Ishikawa (cell line): ENCODE results near the gene RIN1.
A peak's percentile ranks its signal among the peaks of the same experiment; 100 is the strongest.

Experiments
- CEBPB ChIP-seq: IDR thresholded peaks from 2 replicates; pipeline ENCODE4 v1.6.1; 2012
- CREB1 ChIP-seq: IDR thresholded peaks from 2 replicates; pipeline ENCODE4 v1.6.1; 2012; ENCODE audit warnings: low read depth
- EGR1 ChIP-seq: IDR thresholded peaks from 2 replicates; pipeline ENCODE4 v1.6.1; 2012
- EP300 ChIP-seq: IDR thresholded peaks from 2 replicates; pipeline ENCODE4 v1.6.1; 2012; ENCODE audit warnings: borderline replicate concordance
- FOXM1 ChIP-seq: IDR thresholded peaks from 2 replicates; pipeline ENCODE4 v1.6.1; 2012; ENCODE audit warnings: low read depth, borderline replicate concordance
- MAX ChIP-seq: IDR thresholded peaks from 2 replicates; pipeline ENCODE4 v1.6.1; 2012
- NFIC ChIP-seq: IDR thresholded peaks from 2 replicates; pipeline ENCODE4 v1.6.1; 2012
- RAD21 ChIP-seq: IDR thresholded peaks from 2 replicates; pipeline ENCODE4 v1.6.1; 2012; ENCODE audit warnings: low read depth
- REST ChIP-seq: IDR thresholded peaks from 2 replicates; pipeline ENCODE4 v1.6.1; 2012; ENCODE audit warnings: low read depth, mild to moderate bottlenecking
- TAF1 ChIP-seq: IDR thresholded peaks from 2 replicates; pipeline ENCODE4 v1.6.1; 2012; ENCODE audit warnings: low read depth, mild to moderate bottlenecking
- TCF12 ChIP-seq: IDR thresholded peaks from 2 replicates; pipeline ENCODE4 v1.6.1; 2012; ENCODE audit warnings: low read depth
- TEAD4 ChIP-seq: IDR thresholded peaks from 2 replicates; pipeline ENCODE4 v1.6.1; 2012
- USF1 ChIP-seq: IDR thresholded peaks from 2 replicates; pipeline ENCODE4 v1.6.1; 2012
- YY1 ChIP-seq: IDR thresholded peaks from 2 replicates; pipeline ENCODE4 v1.6.1; 2012; ENCODE audit warnings: low read depth
- ZBTB7A ChIP-seq: IDR thresholded peaks from 2 replicates; pipeline ENCODE4 v1.6.1; 2012; ENCODE audit warnings: low read depth

RIN1 gene

GRCh38 chr11:66338276-66339161 is 2.3 kb upstream of the RIN1 start:
- no peak for TF ChIP-seq TCF12

- TF ChIP-seq ZBTB7A: no peak
- TF ChIP-seq MAX: no peak
- no peak for TF ChIP-seq USF1
- no peak for TF ChIP-seq YY1
- TF ChIP-seq TEAD4: no peak
- no peak for TF ChIP-seq RAD21
- TF ChIP-seq NFIC: no peak
- TF ChIP-seq TAF1: no peak
- TF ChIP-seq CREB1: no peak
- no peak for TF ChIP-seq CEBPB
- no peak for TF ChIP-seq EP300
- no peak for TF ChIP-seq TCF12
- TF ChIP-seq FOXM1: no peak
- no peak for TF ChIP-seq REST
- TF ChIP-seq EGR1: no peak
These were observed 1.1 kb upstream of the RIN1 start for GRCh38 chr11:66337103-66337899.

GRCh38 chr11:66335531-66336233 is 552 bp downstream of the RIN1 start:
- TF ChIP-seq RAD21 (no peak), MAX (peak; percentile 89)

- TF ChIP-seq RAD21 (no peak), USF1 (no peak), FOXM1 (no peak), CREB1 (no peak), TAF1 (no peak), REST (no peak), MAX (no peak), EGR1 (no peak), TCF12 (no peak), ZBTB7A (no peak), TEAD4 (no peak), EP300 (no peak), NFIC (no peak), CEBPB (no peak), YY1 (no peak)
These were observed 1.4 kb downstream of the RIN1 start for GRCh38 chr11:66334605-66335442.
